HCT116 (cell line): Measurements from ENCODE around the gene GID4. TPM values are rescaled to one million over a fixed set of nuclear protein-coding genes. Genes with fewer than 3 reads are reported as not detected.

Experiments used
- ATAC-seq: fragments of 200-7000 bp; cut with Tn5 transposase; 2 replicates; pipeline ENCODE4 v1.9.1; 2020; ENCODE audit warnings: mild to moderate bottlenecking, moderate library complexity
- BruUV-seq: library from RNA; stranded (reverse); fragments of 400-500 nt; replicated peaks from 2 replicates; lab custom pipeline; 2021; lab: Mats Ljungman, UMichigan
- CTCF ChIA-PET: fragments of 300-600 bp; sonication (Branson Sonifier 250); formaldehyde crosslinking; loops from one replicate; lab custom pipeline; 2021; ENCODE audit warnings: antibody characterized with exemption; lab: Charles Lee
- POLR2A ChIA-PET: fragments of 300-600, 350-600 bp; sonication (Branson Sonifier 250); formaldehyde crosslinking; loops from one replicate; lab custom pipeline; 2021; ENCODE audit warnings: antibody characterized with exemption; lab: Charles Lee
- RAD21 ChIA-PET, 2 experiments: fragments of 300-600 bp; sonication (Branson Sonifier 250); formaldehyde crosslinking; loops; one replicate each; lab custom pipeline; 2023; ENCODE audit warnings: low total read pairs in 2 of 2; ENCODE audit not compliant: uncharacterized antibody in 2 of 2, unreplicated experiment in 2 of 2, low non-redundant PET in 1 of 2; lab: Charles Lee
- DNase-seq: peaks from one replicate; pipeline ENCODE4 v3.0.0-alpha.2; 2010; ENCODE audit warnings: low read depth, low spot score
- H2AFZ ChIP-seq: fragments of 200-600 bp; shearing (Covaris generic), sonication (generic); 2 replicates; pipeline ENCODE4 v1.6.1; 2017; ENCODE audit warnings: low read depth, mixed run types, mixed read lengths, antibody characterized with exemption, low read length; ENCODE audit not compliant: poor library complexity, severe bottlenecking
- H3K27ac ChIP-seq: 2 replicates; pipeline ENCODE4 v1.5.1; 2012; ENCODE audit warnings: low read depth, low read length
- H3K27me3 ChIP-seq: fragments of 200-600 bp; sonication (generic); 2 replicates; pipeline ENCODE4 v1.6.1; 2016; ENCODE audit warnings: mixed run types, low read length, mixed read lengths; ENCODE audit not compliant: insufficient read depth
- H3K36me3 ChIP-seq, 2 experiments: fragments of 200-500 bp in 1 of 2; fragments of 200-600 bp in 1 of 2; sonication (Bioruptor generic) in 1 of 2; sonication (generic) in 1 of 2; 2 replicates each; pipeline versions ENCODE4 v1.5.1 to v1.6.1; 2014 to 2016; ENCODE audit warnings: low read length in 2 of 2, inconsistent platforms in 1 of 2, mixed read lengths in 1 of 2, mixed run types in 1 of 2; ENCODE audit not compliant: insufficient read depth in 2 of 2, control insufficient read depth in 1 of 2
- H3K4me1 ChIP-seq, 2 experiments: fragments of 200-600 bp in 1 of 2; sonication (generic) in 1 of 2; 2 replicates each; pipeline versions ENCODE4 v1.5.1 to v1.6.1; 2012 to 2017; ENCODE audit warnings: low read length in 2 of 2, inconsistent platforms in 1 of 2, mild to moderate bottlenecking in 1 of 2, mixed read lengths in 1 of 2, mixed run types in 1 of 2, moderate library complexity in 1 of 2; ENCODE audit not compliant: insufficient read depth in 2 of 2, control insufficient read depth in 1 of 2
- H3K4me2 ChIP-seq: fragments of 200-600 bp; sonication (generic); 2 replicates; pipeline ENCODE4 v1.6.1; 2017; ENCODE audit warnings: mixed run types, low read length, mixed read lengths
- H3K4me3 ChIP-seq, 2 experiments: fragments of 200-600 bp in 1 of 2; sonication (generic) in 1 of 2; replicated peaks in 1 of 2; 2 replicates each; pipeline ENCODE4 v1.5.1; 2011 to 2016; ENCODE audit warnings: low read length in 2 of 2, control low read depth in 1 of 2, low read depth in 1 of 2, mild to moderate bottlenecking in 1 of 2, mixed read lengths in 1 of 2, mixed run types in 1 of 2
- H3K79me2 ChIP-seq: fragments of 200-600 bp; sonication (generic); 2 replicates; pipeline ENCODE4 v1.6.1; 2017; ENCODE audit warnings: mild to moderate bottlenecking, mixed run types, low read length, moderate library complexity, mixed read lengths; ENCODE audit not compliant: insufficient read depth
- H3K9ac ChIP-seq: fragments of 200-600 bp; sonication (generic); 2 replicates; pipeline ENCODE4 v1.6.1; 2016; ENCODE audit warnings: low read length, mixed read lengths
- H3K9me2 ChIP-seq: fragments of 200-600 bp; sonication (generic), shearing (Covaris generic); 2 replicates; pipeline ENCODE4 v1.6.1; 2017; ENCODE audit warnings: mixed run types, mild to moderate bottlenecking, moderate library complexity; ENCODE audit not compliant: insufficient read depth
- H3K9me3 ChIP-seq, 2 experiments: fragments of 200-500 bp in 1 of 2; fragments of 200-600 bp in 1 of 2; sonication (Bioruptor generic) in 1 of 2; sonication (generic) in 1 of 2; 2 replicates each; pipeline ENCODE4 v1.6.1; 2014 to 2017; ENCODE audit warnings: low read length in 2 of 2, mixed read lengths in 2 of 2, inconsistent platforms in 1 of 2, low read depth in 1 of 2, mild to moderate bottlenecking in 1 of 2, mixed run types in 1 of 2, moderate library complexity in 1 of 2; ENCODE audit not compliant: control insufficient read depth in 1 of 2, insufficient read depth in 1 of 2
- H4K20me1 ChIP-seq: fragments of 200-600 bp; sonication (generic), shearing (Covaris generic); 2 replicates; pipeline ENCODE4 v1.6.1; 2017; ENCODE audit warnings: mixed run types, mild to moderate bottlenecking, moderate library complexity; ENCODE audit not compliant: insufficient read depth
- CBX3 ChIP-seq: IDR thresholded peaks from 2 replicates; pipeline ENCODE4 v1.6.1; 2012; ENCODE audit warnings: low read depth
- CEBPB ChIP-seq: IDR thresholded peaks from 2 replicates; pipeline ENCODE4 v1.6.1; 2012; ENCODE audit warnings: low read depth
- EGR1 ChIP-seq: IDR thresholded peaks from 2 replicates; pipeline ENCODE4 v1.6.1; 2012; ENCODE audit warnings: low read depth
- ELF1 ChIP-seq: IDR thresholded peaks from 2 replicates; pipeline ENCODE4 v1.6.1; 2012; ENCODE audit warnings: low read depth, borderline replicate concordance
- EZH2 ChIP-seq: fragments of 200-600 bp; sonication (generic); IDR thresholded peaks from 2 replicates; pipeline ENCODE4 v1.6.1; 2017; ENCODE audit warnings: antibody characterized with exemption, mixed run types
- EZH2phosphoT487 ChIP-seq: fragments of 200-600 bp; IDR thresholded peaks from 2 replicates; pipeline ENCODE4 v1.6.1; 2018; ENCODE audit warnings: antibody characterized with exemption, borderline replicate concordance
- FOSL1 ChIP-seq: IDR thresholded peaks from 2 replicates; pipeline ENCODE4 v1.6.1; 2012; ENCODE audit warnings: low read depth
- JUND ChIP-seq: IDR thresholded peaks from 2 replicates; pipeline ENCODE4 v1.6.1; 2012
- RAD21 ChIP-seq: IDR thresholded peaks from 2 replicates; pipeline ENCODE4 v1.6.1; 2012; ENCODE audit warnings: low read depth, mild to moderate bottlenecking
- SP1 ChIP-seq: IDR thresholded peaks from 2 replicates; pipeline ENCODE4 v1.6.1; 2012; ENCODE audit warnings: low read depth
- YY1 ChIP-seq: IDR thresholded peaks from 2 replicates; pipeline ENCODE4 v1.6.1; 2011; ENCODE audit warnings: low read length, low read depth, moderate library complexity, mild to moderate bottlenecking; ENCODE audit not compliant: insufficient replicate concordance; ENCODE audit errors: extremely low read depth
- ZNF274 ChIP-seq: fragments of 200-500 bp; sonication (Bioruptor generic); IDR thresholded peaks from 2 replicates; pipeline ENCODE4 v1.6.1; 2014; ENCODE audit warnings: mild to moderate bottlenecking, low read depth, low read length, inconsistent platforms
- intact Hi-C: fragments of 100-400 bp; cut with micrococcal nuclease; formaldehyde crosslinking; loops from 2 replicates; pipeline ENCODE4 v1.10.0; 2022
- total RNA-seq: library from RNA; stranded (reverse); gene quantifications from one replicate; pipeline ENCODE4 v1.2.1, GENCODE V29; 2021; ENCODE audit not compliant: unreplicated experiment
- TF ChIP-seq, protein P1 (sequence below): IDR thresholded peaks from 2 replicates; pipeline ENCODE4 v1.6.1; 2012
- TF ChIP-seq, protein P2 (sequence below): IDR thresholded peaks from 2 replicates; pipeline ENCODE4 v1.6.1; 2011; ENCODE audit warnings: mild to moderate bottlenecking, low read length, moderate library complexity; ENCODE audit not compliant: insufficient replicate concordance; ENCODE audit errors: extremely low read depth
- TF ChIP-seq, protein P3 (sequence below): IDR thresholded peaks from 2 replicates; pipeline ENCODE4 v1.6.1; 2012; ENCODE audit warnings: low read depth

GID4 gene
- total RNA-seq, 1 experiment from 2014 or later: 10.8 TPM

GRCh38 chr17:18069101-18069500 lies 29.9 kb downstream of the GID4 start:
- DNase-seq (peak; percentile 8), ATAC-seq (no peak)
- H3K27me3 ChIP-seq: no peaks in the 10 kb centered on the region
- BruUV-seq: no TSS peak
- RAD21 ChIA-PET: no interaction called here
- CTCF ChIA-PET: no interaction called here
- H3K27ac ChIP-seq: no peak overlapping the region
- H3K9me3 ChIP-seq: no peaks in the 10 kb centered on the region
- H3K79me2 ChIP-seq: no peaks in the 10 kb centered on the region
- no peak overlapping the region for H3K9ac ChIP-seq
- POLR2A ChIA-PET: no interaction called here
- no peak overlapping the region for H2AFZ ChIP-seq
- H3K4me3 ChIP-seq: no peak overlapping the region
- no peak overlapping the region for H3K4me2 ChIP-seq
- H4K20me1 ChIP-seq: no peaks in the 10 kb centered on the region
- H3K9me2 ChIP-seq: no peaks in the 10 kb centered on the region
- H3K4me1 ChIP-seq: peaks cover 8 to 13% of the 10 kb centered on the region in 2 experiments
- TF ChIP-seq EZH2: no peak
- peak; percentile 49 for TF ChIP-seq CEBPB
- peaks cover 0 to 5% of the 10 kb centered on the region in 2 experiments; a peak in 2 of 4 replicates for H3K36me3 ChIP-seq
- intact Hi-C loops: no loop called here

DNA sequence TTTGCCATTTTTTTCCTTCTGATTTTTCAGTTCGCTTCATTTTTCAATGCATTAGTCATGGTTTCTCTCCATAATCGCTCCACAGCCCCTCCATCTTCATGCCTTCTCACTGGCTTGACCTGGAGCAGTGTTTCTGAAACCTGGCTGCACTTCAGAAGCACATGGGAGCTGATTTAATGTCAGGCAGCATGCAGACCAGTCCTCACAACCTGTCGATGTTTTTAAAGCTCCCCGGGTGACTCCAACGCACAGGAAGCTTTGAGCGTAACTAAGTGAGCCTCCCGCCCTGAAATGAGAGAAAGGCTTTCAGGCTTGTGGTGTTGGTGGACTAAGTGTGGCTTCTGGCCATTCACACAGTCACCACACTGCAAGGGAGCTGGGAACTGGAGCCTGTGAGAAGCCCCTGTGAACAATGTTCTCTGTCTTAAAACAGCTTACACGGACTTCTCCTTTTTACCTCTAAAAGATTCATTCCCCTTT lies 31.7 kb downstream of the GID4 start:
- no peaks in the 10 kb centered on the region for H3K9me2 ChIP-seq
- no peaks in the 10 kb centered on the region for H3K27me3 ChIP-seq
- no peaks in the 10 kb centered on the region for H4K20me1 ChIP-seq
- H2AFZ ChIP-seq: no peak overlapping the region
- H3K9ac ChIP-seq: no peak overlapping the region
- intact Hi-C loops: no loop called here
- ATAC-seq (no peak), DNase-seq (no peak)
- H3K36me3 ChIP-seq: no peaks in the 10 kb centered on the region
- no peaks in the 10 kb centered on the region for H3K9me3 ChIP-seq
- H3K4me1 ChIP-seq: peaks cover 8 to 13% of the 10 kb centered on the region in 2 experiments
- no peak overlapping the region for H3K4me2 ChIP-seq
- RAD21 ChIA-PET: no interaction called here
- POLR2A ChIA-PET: no interaction called here
- CTCF ChIA-PET: no interaction called here
- no peak overlapping the region for H3K27ac ChIP-seq
- no TSS peak for BruUV-seq
- no peak overlapping the region for H3K4me3 ChIP-seq
- no peaks in the 10 kb centered on the region for H3K79me2 ChIP-seq
- TF ChIP-seq RAD21 (no peak), EZH2phosphoT487 (no peak), EGR1 (no peak), CBX3 (no peak), FOSL1 (no peak), SP1 (no peak), ZNF274 (no peak), ELF1 (no peak), JUND (no peak), YY1 (no peak), EZH2 (no peak)
- TF ChIP-seq, protein P1, sequence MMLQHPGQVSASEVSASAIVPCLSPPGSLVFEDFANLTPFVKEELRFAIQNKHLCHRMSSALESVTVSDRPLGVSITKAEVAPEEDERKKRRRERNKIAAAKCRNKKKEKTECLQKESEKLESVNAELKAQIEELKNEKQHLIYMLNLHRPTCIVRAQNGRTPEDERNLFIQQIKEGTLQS: no peak
- TF ChIP-seq, protein P2, sequence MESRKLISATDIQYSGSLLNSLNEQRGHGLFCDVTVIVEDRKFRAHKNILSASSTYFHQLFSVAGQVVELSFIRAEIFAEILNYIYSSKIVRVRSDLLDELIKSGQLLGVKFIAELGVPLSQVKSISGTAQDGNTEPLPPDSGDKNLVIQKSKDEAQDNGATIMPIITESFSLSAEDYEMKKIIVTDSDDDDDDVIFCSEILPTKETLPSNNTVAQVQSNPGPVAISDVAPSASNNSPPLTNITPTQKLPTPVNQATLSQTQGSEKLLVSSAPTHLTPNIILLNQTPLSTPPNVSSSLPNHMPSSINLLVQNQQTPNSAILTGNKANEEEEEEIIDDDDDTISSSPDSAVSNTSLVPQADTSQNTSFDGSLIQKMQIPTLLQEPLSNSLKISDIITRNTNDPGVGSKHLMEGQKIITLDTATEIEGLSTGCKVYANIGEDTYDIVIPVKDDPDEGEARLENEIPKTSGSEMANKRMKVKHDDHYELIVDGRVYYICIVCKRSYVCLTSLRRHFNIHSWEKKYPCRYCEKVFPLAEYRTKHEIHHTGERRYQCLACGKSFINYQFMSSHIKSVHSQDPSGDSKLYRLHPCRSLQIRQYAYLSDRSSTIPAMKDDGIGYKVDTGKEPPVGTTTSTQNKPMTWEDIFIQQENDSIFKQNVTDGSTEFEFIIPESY: no peak
- TF ChIP-seq, protein P3, sequence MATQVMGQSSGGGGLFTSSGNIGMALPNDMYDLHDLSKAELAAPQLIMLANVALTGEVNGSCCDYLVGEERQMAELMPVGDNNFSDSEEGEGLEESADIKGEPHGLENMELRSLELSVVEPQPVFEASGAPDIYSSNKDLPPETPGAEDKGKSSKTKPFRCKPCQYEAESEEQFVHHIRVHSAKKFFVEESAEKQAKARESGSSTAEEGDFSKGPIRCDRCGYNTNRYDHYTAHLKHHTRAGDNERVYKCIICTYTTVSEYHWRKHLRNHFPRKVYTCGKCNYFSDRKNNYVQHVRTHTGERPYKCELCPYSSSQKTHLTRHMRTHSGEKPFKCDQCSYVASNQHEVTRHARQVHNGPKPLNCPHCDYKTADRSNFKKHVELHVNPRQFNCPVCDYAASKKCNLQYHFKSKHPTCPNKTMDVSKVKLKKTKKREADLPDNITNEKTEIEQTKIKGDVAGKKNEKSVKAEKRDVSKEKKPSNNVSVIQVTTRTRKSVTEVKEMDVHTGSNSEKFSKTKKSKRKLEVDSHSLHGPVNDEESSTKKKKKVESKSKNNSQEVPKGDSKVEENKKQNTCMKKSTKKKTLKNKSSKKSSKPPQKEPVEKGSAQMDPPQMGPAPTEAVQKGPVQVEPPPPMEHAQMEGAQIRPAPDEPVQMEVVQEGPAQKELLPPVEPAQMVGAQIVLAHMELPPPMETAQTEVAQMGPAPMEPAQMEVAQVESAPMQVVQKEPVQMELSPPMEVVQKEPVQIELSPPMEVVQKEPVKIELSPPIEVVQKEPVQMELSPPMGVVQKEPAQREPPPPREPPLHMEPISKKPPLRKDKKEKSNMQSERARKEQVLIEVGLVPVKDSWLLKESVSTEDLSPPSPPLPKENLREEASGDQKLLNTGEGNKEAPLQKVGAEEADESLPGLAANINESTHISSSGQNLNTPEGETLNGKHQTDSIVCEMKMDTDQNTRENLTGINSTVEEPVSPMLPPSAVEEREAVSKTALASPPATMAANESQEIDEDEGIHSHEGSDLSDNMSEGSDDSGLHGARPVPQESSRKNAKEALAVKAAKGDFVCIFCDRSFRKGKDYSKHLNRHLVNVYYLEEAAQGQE: no peak
